Neural crest cell (in vitro differentiated cells): ENCODE data around the gene BAIAP2L1. TPM values are rescaled to one million over a fixed set of nuclear protein-coding genes. Genes with fewer than 3 reads are reported as not detected.
"Not testable (repeated sequence)": the region's sequence is repeated elsewhere in the genome, so short reads cannot be mapped to it uniquely, and the experiment has no call there.

Experiments
- DNase-seq: peaks from one replicate; pipeline ENCODE4 v3.0.0; 2021; ENCODE audit warnings: low read depth, mixed read lengths, low spot score
- H3K27ac Mint-ChIP-seq: one replicate; pipeline ENCODE4 v1.8.0; 2021; ENCODE audit warnings: mild to moderate bottlenecking, mixed read lengths; ENCODE audit not compliant: unreplicated experiment
- H3K27me3 Mint-ChIP-seq: 2 replicates; pipeline ENCODE4 v1.8.0; 2021; ENCODE audit warnings: low read depth, mild to moderate bottlenecking, mixed read lengths
- H3K36me3 Mint-ChIP-seq: 2 replicates; pipeline ENCODE4 v1.8.0; 2021; ENCODE audit warnings: low read depth, mild to moderate bottlenecking, mixed read lengths
- H3K4me1 Mint-ChIP-seq: 2 replicates; pipeline ENCODE4 v1.8.0; 2021; ENCODE audit warnings: mixed read lengths
- H3K4me3 Mint-ChIP-seq: one replicate; pipeline ENCODE4 v1.8.0; 2021; ENCODE audit warnings: mild to moderate bottlenecking, mixed read lengths
- H3K9me3 Mint-ChIP-seq: 2 replicates; pipeline ENCODE4 v1.8.0; 2021; ENCODE audit warnings: mixed read lengths
- CTCF ChIP-seq: fragments of 200-600 bp; sonication (generic); conservative IDR thresholded peaks from 2 replicates; pipeline ENCODE4 v1.5.0; 2021; ENCODE audit warnings: antibody characterized with exemption, mild to moderate bottlenecking
- total RNA-seq: library from RNA; stranded (reverse); gene quantifications from 2 replicates; pipeline ENCODE4 v1.2.1, GENCODE V29; 2021

Gene BAIAP2L1
- total RNA-seq, 1 donor from 2014 or later = 1.5 TPM

GRCh38 chr7:98319176-98319575, 81.7 kb downstream of the BAIAP2L1 start:
- no peak overlapping the region for H3K27ac Mint-ChIP-seq
- H3K4me1 Mint-ChIP-seq = peaks cover 4% of the 10 kb centered on the region
- DNase-seq = no peak
- H3K9me3 Mint-ChIP-seq = peaks cover 5% of the 10 kb centered on the region
- peaks cover 11% of the 10 kb centered on the region for H3K36me3 Mint-ChIP-seq
- H3K27me3 Mint-ChIP-seq = peaks cover 16% of the 10 kb centered on the region
- H3K4me3 Mint-ChIP-seq = no peak overlapping the region
- no peak for TF ChIP-seq CTCF

GRCh38 chr7:98317366-98318040, 83.4 kb downstream of the BAIAP2L1 start:
- Mint-ChIP-seq H3K36me3 (peaks cover 11% of the 10 kb centered on the region), H3K4me1 (no peaks in the 10 kb centered on the region), H3K27ac (peak overlapping the region; percentile 86), H3K9me3 (peaks cover 5% of the 10 kb centered on the region), H3K4me3 (no peak overlapping the region), H3K27me3 (no peaks in the 10 kb centered on the region)
- DNase-seq = no peak
- TF ChIP-seq CTCF = no peak

- H3K27me3 Mint-ChIP-seq, H3K9me3 Mint-ChIP-seq, H3K4me1 Mint-ChIP-seq, H3K27ac Mint-ChIP-seq, DNase-seq, H3K4me3 Mint-ChIP-seq: not testable (repeated sequence)
- peaks cover 11% of the 10 kb centered on the region for H3K36me3 Mint-ChIP-seq
Observed at GRCh38 chr7:98315994-98316527, 84.8 kb downstream of the BAIAP2L1 start.

- H3K4me3 Mint-ChIP-seq = no peak overlapping the region
- H3K9me3 Mint-ChIP-seq = peaks cover 5% of the 10 kb centered on the region
- no peak overlapping the region for H3K27ac Mint-ChIP-seq
- no peaks in the 10 kb centered on the region for H3K4me1 Mint-ChIP-seq
- DNase-seq = no peak
- TF ChIP-seq CTCF = no peak
- H3K36me3 Mint-ChIP-seq = peaks cover 11% of the 10 kb centered on the region
- no peaks in the 10 kb centered on the region for H3K27me3 Mint-ChIP-seq
Observed at GRCh38 chr7:98315318-98315993, 85.4 kb downstream of the BAIAP2L1 start.

- peak overlapping the region; percentile 22 for H3K27ac Mint-ChIP-seq
- no peaks in the 10 kb centered on the region for H3K27me3 Mint-ChIP-seq
- no peak for DNase-seq
- H3K4me3 Mint-ChIP-seq = no peak overlapping the region
- H3K36me3 Mint-ChIP-seq = peaks cover 11% of the 10 kb centered on the region
- TF ChIP-seq CTCF = no peak
- peaks cover 5% of the 10 kb centered on the region for H3K9me3 Mint-ChIP-seq
- no peaks in the 10 kb centered on the region for H3K4me1 Mint-ChIP-seq
Observed at GRCh38 chr7:98314469-98314868, 86.4 kb downstream of the BAIAP2L1 start.

GRCh38 chr7:98312201-98312600, 88.7 kb downstream of the BAIAP2L1 start:
- Mint-ChIP-seq H3K9me3 (peaks cover 5% of the 10 kb centered on the region), H3K27me3 (no peaks in the 10 kb centered on the region), H3K36me3 (peaks cover 3% of the 10 kb centered on the region), H3K4me1 (no peaks in the 10 kb centered on the region), H3K27ac (no peak overlapping the region), H3K4me3 (no peak overlapping the region)
- no peak for TF ChIP-seq CTCF
- DNase-seq = no peak
